Mesodermal cell (in vitro differentiated cells): ENCODE results near the gene SLC30A5.
"Not testable (repeated sequence)": the region's sequence is repeated elsewhere in the genome, so short reads cannot be mapped to it uniquely, and the experiment has no call there.

Experiments used
- H3K27ac ChIP-seq: 2 replicates; pipeline ENCODE4 v1.7.0; 2013; ENCODE audit warnings: mild to moderate bottlenecking, low read depth, low read length, moderate library complexity; ENCODE audit not compliant: severe bottlenecking
- H3K36me3 ChIP-seq: 2 replicates; pipeline ENCODE4 v1.7.1; 2013; ENCODE audit warnings: mild to moderate bottlenecking, low read length, moderate library complexity; ENCODE audit not compliant: control insufficient read depth, insufficient read depth
- H3K4me1 ChIP-seq: one replicate; pipeline ENCODE4 v1.7.1; 2013; ENCODE audit warnings: mild to moderate bottlenecking, low read length; ENCODE audit not compliant: insufficient read depth, control insufficient read depth, poor library complexity, severe bottlenecking
- H3K4me3 ChIP-seq: 2 replicates; pipeline ENCODE4 v1.7.0; 2013; ENCODE audit warnings: low read length, control low read depth, mild to moderate bottlenecking; ENCODE audit not compliant: insufficient read depth, poor library complexity, severe bottlenecking; ENCODE audit errors: extremely low read depth
- H3K9me3 ChIP-seq: 2 replicates; pipeline ENCODE4 v1.7.1; 2013; ENCODE audit warnings: mild to moderate bottlenecking, low read length, moderate library complexity; ENCODE audit not compliant: control insufficient read depth
- WGBS, 2 experiments: methylation state at CpG; one replicate each; pipeline ENCODE4 v1.1.5; 2013; ENCODE audit warnings: missing lambda C conversion rate in 2 of 2; ENCODE audit not compliant: insufficient coverage in 2 of 2; 5-methylcytosine and 5-hydroxymethylcytosine counted together

SLC30A5 gene

GRCh38 chr5:69078921-69079540 lies 14.8 kb upstream of the SLC30A5 start:
- Histone ChIP-seq H3K4me3 (no peak overlapping the region), H3K4me1 (no peaks in the 10 kb centered on the region), H3K36me3 (no peaks in the 10 kb centered on the region), H3K9me3 (no peaks in the 10 kb centered on the region), H3K27ac (no peak overlapping the region)
- 88 to 92% methylated on average over 2 of the region's 2 CpGs for WGBS, 2 experiments

DNA sequence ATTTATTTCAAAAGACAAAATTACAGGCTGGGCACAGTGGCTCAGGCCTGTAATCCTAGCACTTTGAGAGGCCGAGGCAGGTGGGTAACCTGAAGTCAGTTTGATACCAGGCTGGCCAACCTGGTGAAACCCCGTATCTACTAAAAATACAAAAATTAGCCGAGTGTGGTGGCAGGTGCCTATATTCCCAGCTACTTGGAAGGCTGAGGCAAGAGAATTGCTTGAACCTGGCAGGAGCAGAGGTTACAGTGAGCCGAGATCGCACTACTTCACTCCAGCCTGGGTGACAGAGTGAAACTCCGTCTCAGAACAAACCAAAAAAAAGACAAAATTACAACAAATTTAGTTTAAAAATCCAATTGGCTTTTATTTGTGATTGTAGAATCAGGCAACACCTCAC lies 14.3 kb upstream of the SLC30A5 start:
- Histone ChIP-seq H3K4me3 (no peak overlapping the region), H3K9me3 (no peaks in the 10 kb centered on the region), H3K27ac (no peak overlapping the region), H3K4me1 (no peaks in the 10 kb centered on the region), H3K36me3 (no peaks in the 10 kb centered on the region)
- 90 to 92% methylated on average over 3 of the region's 6 CpGs for WGBS, 2 experiments

DNA sequence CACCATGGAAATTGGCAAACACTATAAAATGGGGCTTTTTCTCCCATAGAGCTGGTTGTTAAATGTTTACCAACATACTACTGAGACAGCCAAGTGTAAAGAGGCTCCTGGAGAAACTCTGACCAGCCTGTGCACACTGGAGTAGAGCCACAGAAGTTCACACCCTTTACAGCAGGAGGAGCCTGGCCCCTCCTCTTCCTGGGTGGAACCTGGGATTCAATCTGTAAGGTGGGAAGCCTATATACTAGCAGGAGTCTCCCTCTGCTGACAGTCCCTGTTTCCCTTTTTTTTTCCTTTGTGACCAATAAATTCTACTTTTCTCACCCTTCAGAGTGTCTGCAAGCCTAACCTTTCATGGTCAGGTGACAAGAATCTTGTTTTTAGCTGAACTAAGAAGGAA lies 10.4 kb upstream of the SLC30A5 start:
- Histone ChIP-seq H3K4me3 (no peak overlapping the region), H3K9me3 (no peaks in the 10 kb centered on the region), H3K36me3 (no peaks in the 10 kb centered on the region), H3K4me1 (no peaks in the 10 kb centered on the region), H3K27ac (no peak overlapping the region)

DNA sequence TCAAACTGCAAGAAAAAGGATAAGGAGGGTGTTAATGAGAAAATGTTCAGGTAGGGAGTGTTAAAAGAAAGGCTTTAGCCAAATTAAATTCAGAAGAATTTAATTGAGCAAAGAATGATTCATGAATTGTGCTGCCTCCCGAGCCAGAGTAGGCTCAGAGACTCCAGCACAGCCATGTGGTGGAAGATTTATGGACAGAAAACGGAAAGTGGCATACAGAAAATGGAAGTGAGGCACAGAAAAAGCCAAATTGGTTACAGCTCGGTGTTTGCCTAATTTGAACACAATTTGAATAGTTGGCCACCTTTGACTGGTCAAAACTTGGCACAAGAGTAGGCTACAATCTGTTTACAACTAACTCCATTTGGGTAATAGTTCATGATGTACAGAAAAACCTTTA lies 9.6 kb upstream of the SLC30A5 start:
- H3K36me3 ChIP-seq = no peaks in the 10 kb centered on the region
- H3K27ac ChIP-seq = no peak overlapping the region
- no peak overlapping the region for H3K4me3 ChIP-seq
- 94 to 100% methylated on average over 3 of the region's 3 CpGs for WGBS, 2 experiments
- no peaks in the 10 kb centered on the region for H3K9me3 ChIP-seq
- H3K4me1 ChIP-seq = no peaks in the 10 kb centered on the region

DNA sequence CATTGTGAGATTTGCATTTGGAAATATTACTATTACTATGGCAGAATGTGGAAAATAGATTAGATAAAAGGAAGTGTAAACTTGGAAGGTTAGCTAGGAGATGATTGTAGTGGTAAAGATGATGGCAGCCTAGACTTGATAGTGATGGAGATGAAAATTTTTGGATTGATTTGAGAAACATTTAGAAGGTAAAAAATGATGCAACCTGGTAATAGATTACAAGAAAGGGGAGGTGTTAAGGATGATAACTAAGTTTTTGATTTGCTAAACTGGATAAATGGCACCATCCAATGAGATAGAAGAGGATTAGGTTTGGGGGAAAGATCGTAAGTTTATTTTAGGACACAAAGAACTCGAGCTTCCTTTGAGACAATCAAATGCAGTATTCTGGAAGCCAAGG lies 8.9 kb upstream of the SLC30A5 start:
- H3K36me3 ChIP-seq = no peaks in the 10 kb centered on the region
- no peaks in the 10 kb centered on the region for H3K4me1 ChIP-seq
- no peak overlapping the region for H3K27ac ChIP-seq
- no peak overlapping the region for H3K4me3 ChIP-seq
- WGBS, 2 experiments = 86 to 100% methylated on average over 2 of the region's 2 CpGs
- no peaks in the 10 kb centered on the region for H3K9me3 ChIP-seq

DNA sequence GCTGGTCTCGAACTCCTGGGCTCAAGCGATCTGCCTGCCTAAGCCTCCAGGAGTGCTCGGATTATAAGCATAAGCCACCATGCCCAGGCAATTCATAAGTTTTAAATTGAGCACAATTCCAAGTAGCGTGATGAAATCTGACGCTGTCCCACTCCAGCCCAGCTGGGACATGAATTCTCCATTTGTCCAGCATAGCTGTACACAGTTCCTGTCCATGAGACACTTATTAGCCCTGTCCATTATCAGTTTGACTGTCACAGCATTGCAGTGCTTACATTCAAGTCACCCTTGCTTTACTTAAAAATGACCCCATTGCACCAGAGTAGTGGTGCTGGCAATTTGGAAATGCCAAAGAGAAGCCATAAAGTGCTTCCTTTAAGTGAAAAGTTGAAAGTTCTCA lies 7.6 kb upstream of the SLC30A5 start:
- Histone ChIP-seq H3K4me1 (no peaks in the 10 kb centered on the region), H3K9me3 (no peaks in the 10 kb centered on the region), H3K27ac (no peak overlapping the region), H3K4me3 (no peak overlapping the region), H3K36me3 (no peaks in the 10 kb centered on the region)
- 92 to 93% methylated on average over 5 of the region's 5 CpGs for WGBS, 2 experiments

- not testable (repeated sequence) for H3K4me1 ChIP-seq, H3K9me3 ChIP-seq, H3K27ac ChIP-seq, H3K36me3 ChIP-seq, H3K4me3 ChIP-seq
- 83 to 86% methylated on average over 1 of the region's 7 CpGs for WGBS, 2 experiments
These were observed 5.8 kb upstream of the SLC30A5 start for GRCh38 chr5:69088006-69088405.

DNA sequence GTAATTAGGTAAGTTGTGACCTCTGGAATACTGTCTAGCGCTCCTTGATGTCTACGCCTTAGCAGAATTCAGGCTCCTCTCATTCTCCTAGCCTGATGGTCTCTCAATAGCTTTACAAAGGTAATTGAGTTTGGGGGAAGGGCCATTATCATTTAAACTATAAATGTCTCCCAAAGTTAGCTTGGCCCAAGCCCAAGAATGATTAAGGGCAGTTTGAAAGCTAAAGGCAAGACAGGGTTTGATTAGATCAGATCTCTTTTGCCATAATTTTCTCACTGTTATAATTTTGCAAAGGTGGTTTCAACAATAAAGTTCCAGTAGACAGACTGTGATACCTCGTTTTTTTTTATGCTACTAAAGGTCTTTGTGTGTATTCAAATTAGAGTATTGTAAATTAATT lies 3.7 kb upstream of the SLC30A5 start:
- no peak overlapping the region for H3K27ac ChIP-seq
- H3K36me3 ChIP-seq = peaks cover under 1% of the 10 kb centered on the region
- no peak overlapping the region for H3K4me3 ChIP-seq
- peaks cover 2% of the 10 kb centered on the region for H3K4me1 ChIP-seq
- WGBS, 2 experiments = 100% methylated on average over 1 of the region's 3 CpGs; no CpG with 5 or more reads in 1 of the 2 experiments
- H3K9me3 ChIP-seq = no peaks in the 10 kb centered on the region

GRCh38 chr5:69091771-69092170 lies 2.0 kb upstream of the SLC30A5 start:
- peaks cover 5% of the 10 kb centered on the region for H3K4me1 ChIP-seq
- peaks cover 16% of the 10 kb centered on the region for H3K36me3 ChIP-seq
- no peaks in the 10 kb centered on the region for H3K9me3 ChIP-seq
- H3K27ac ChIP-seq = no peak overlapping the region
- 85% methylated on average over 3 of the region's 6 CpGs; no CpG with 5 or more reads in 1 of the 2 experiments for WGBS, 2 experiments
- H3K4me3 ChIP-seq = no peak overlapping the region

GRCh38 chr5:69092969-69093368 lies 845 bp upstream of the SLC30A5 start:
- Histone ChIP-seq H3K36me3 (peaks cover 24% of the 10 kb centered on the region), H3K4me3 (no peak overlapping the region), H3K4me1 (peaks cover 5% of the 10 kb centered on the region), H3K9me3 (no peaks in the 10 kb centered on the region), H3K27ac (no peak overlapping the region)
- WGBS, 2 experiments = 89 to 100% methylated on average over 2 to 3 of the region's 6 CpGs

GRCh38 chr5:69099302-69099701 lies 5.5 kb downstream of the SLC30A5 start:
- peaks cover 5% of the 10 kb centered on the region for H3K4me1 ChIP-seq
- 73 to 100% methylated on average over 1 to 2 of the region's 3 CpGs for WGBS, 2 experiments
- H3K27ac ChIP-seq = no peak overlapping the region
- H3K4me3 ChIP-seq = no peak overlapping the region
- no peaks in the 10 kb centered on the region for H3K9me3 ChIP-seq
- peaks cover 44% of the 10 kb centered on the region for H3K36me3 ChIP-seq
